H1 (cell line): ENCODE data around the gene RHBDF2. TPM values are rescaled to one million over a fixed set of nuclear protein-coding genes. Genes with fewer than 3 reads are reported as not detected.

ENCODE experiments used
- SP2 ChIP-seq: IDR thresholded peaks from 2 replicates; pipeline ENCODE4 v1.6.1; 2012; ENCODE audit warnings: mild to moderate bottlenecking, low read length, inconsistent platforms
- polyA plus RNA-seq, 7 experiments: library from polyadenylated mRNA; depleted of rRNA in 3 of 7; stranded (reverse) in 5 of 7; unstranded in 2 of 7; fragments of >200 nt in 5 of 7; fragments of 200-250 nt in 2 of 7; gene quantifications; 1 replicate in 5 of 7; 2 replicates in 1 of 7; 4 replicates in 1 of 7; pipeline versions ENCODE4 v1.2.1 to v1.2.3, GENCODE V29; 2011 to 2013; ENCODE audit warnings: missing spikeins in 2 of 7, mixed read lengths in 2 of 7
- total RNA-seq: library from RNA; stranded (reverse); fragmentation: NEBNext Ultra II Directional; extraction: Animal tissue kit (Norgen Biotek cat#: 25700); gene quantifications from 2 replicates; pipeline ENCODE4 v1.2.1, GENCODE V29; 2021

The RHBDF2 gene
- total and polyA plus RNA-seq, 2 of the 8 experiments (the other 6 are each of a cell fraction or from before 2014, with no cell fraction given), result 21.2 to 25.9 TPM

DNA sequence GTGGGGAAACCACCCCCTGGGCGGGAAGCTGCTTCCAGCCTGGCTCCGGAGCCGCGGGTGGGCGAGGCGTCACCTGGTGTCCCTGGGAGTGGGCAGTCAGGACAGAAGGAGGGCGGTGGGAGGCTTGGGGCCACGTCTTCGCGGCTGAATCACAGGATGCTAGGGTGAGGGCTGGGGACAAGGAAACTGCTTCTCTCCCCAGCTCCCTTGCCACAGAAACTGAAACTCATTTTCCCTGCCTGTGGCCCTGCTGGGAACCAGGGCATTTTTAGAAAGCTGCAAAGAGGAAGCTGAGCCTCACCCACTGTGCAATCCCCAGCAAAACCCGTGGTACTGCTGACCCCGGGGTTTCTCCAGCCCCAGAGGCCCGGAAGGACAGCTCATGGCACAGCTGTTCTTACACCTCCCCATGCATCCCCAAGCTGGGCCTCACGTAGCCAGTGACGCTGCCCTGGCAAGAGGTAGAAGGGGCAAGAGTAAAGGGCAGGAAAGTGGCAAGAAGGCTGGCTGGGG lies 8.2 kb downstream of the RHBDF2 start (continued):
- no peak for TF ChIP-seq SP2
